Stimulated activated CD4-positive, alpha-beta T cell treated with anti-CD3 and anti-CD28 coated beads, Interleukin-12 subunit alpha, Interleukin-12 subunit beta, amount 100 ng/mL, for 48 hours (primary cell): ENCODE data around the gene RPUSD1.

Source experiments
- DNase-seq, 3 donors: peaks; one replicate each; pipeline ENCODE4 v3.0.0-alpha.2; 2020; ENCODE audit warnings: low read depth in 2 of 3, low spot score in 1 of 3

Gene RPUSD1

DNA sequence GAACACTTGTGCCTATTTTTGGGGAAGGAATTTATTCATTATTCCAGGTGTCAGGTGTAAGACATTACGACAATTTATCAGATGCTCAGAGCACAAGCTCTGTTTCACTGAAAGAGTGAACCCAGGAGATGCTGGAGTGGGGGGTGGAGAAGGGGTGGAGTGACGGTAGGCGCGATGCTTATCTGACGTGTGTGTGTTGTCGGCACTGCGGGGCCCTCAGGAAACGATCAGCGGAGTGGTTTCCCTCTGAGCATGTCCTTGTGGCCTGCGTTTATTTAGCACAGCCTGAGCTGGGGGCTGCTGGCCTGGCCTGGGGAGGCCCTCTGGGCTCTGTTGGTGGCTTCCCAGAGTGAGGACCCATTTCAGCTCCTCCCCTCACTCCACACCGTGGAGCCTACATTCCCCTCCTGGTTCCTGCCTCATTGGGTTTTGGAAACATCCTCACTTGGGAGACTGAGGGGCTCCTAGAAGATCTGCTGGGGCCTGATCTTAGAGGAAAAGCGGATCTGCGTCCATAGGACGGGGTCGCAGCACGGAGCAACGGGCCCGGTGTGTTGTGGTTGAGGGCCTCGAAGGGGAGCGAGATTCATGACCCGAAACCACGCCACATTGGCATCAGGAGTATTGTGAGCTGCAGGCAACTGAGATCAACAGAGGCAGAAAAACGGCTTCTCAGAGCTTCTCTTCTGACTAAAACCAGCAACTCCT lies 31.3 kb upstream of the RPUSD1 start:
- DNase-seq = no peak

DNA sequence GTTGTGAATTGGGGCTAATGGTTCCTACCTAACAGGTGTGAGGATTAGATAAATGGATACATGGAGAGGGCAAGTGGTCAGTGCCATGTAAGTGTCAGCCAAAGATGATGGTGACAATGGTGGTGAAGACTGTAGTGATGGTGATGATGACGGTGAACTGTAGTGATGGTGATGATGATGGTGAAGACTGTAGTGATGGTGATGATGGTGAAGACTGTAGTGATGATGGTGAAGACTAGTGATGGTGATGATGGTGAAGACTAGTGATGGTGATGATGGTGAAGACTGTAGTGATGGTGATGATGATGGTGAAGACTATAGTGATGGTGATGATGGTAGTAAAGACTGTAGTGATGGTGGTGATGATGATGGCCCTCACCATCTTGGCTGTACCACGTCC lies 30.4 kb upstream of the RPUSD1 start:
- no peak for DNase-seq

DNA sequence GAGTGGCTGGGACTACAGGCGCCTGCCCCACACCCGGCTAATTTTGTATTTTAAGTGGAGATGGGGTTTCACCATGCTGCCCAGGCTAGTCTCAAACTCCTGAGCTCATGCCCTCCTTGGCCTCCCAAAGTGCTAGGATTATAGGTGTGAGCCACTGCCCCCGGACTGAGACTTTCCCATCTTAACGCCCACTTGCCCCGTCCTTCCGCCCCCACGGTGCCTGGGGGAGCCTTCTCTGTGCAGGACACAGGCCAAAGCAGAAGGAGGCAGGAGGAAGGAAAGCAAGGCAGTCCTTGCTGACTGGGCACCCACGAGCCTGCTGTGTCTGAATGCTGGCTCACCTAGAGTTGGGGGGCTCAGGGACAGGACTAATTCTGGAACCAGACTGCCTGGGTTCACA lies 30.0 kb upstream of the RPUSD1 start:
- no peak for DNase-seq

DNA sequence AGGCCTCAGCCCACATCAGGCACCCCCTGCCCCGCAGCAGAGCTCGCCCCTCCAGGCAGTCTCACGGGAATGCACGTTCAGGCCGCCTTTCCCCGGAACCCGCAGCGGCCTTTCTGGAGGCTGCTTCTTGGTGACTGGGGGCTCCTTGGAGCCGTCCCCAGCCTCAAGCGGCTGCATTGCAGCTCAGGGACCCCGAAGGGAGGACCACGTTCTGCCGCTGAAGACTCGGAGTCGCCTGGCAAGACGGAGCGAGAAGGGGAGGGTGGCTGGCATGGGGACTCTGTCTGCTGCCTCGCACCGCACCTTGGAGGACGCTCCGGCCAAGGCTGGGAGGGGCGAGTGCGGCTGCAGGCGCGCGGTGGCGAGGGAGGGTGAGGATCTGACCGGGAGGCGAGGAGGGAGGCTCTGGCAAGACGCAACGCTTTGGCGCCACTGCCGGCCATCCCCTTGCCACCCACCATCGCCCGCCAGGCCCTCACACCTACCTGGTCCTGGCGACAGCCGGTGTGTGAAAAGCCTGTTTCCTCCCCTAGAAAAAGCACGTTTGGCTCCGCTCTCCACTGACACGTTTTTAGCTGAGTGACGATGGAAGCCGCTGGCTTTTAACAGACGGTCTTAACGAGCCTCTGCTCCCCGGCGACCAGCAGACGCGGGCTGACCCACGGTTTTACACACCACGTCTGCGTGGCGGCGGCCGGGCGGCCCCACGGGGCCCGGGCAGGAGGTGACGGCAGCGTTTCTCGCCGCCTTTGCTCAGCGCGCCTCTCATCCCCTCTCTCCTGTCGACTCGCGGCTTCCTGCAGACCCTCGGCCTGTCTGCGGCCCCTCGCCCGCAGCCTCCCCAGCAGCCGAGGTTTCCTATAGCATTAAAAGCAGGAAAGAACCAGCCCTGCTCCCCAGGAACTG lies 29.1 kb upstream of the RPUSD1 start:
- no peak for DNase-seq

DNA sequence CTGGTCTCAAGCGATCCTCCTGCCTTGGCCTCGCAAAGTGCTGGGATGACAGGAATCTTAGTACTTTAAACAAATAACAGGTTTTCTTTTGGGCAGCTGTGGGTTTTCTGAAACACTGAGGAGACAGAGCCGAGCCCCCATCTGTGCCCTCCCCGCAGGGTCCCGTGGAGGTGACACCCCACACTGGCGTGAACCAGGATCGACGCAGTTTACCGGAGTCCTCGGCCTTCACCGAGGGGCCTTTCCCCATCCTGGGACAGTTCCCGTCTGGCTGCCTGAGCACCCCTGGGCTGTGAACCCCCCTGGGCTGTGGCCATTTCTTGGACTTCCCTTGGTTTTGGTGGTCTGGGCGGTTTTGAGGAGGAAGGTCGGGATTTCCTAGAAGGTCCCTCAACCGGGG lies 27.7 kb upstream of the RPUSD1 start:
- DNase-seq = no peak

DNA sequence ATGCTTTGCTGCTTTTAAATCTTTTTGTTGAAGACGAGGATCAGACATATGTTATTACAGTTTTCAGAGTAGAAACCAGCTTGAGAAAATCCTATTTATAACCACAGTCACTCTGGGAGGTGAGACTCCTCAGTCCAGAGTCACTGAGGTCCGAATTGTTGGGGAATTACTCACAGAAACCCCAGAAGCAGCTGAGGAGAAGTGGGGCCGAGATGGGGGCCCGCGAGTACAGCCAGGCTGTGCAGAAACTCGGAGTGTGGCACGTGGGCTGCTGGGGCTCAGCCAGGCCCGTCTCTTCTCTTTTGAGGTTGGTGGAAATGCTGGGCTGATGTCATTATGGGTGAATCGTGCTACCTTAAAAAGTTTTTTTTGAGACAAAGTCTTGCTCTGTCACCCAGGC lies 26.8 kb upstream of the RPUSD1 start:
- no peak for DNase-seq

DNA sequence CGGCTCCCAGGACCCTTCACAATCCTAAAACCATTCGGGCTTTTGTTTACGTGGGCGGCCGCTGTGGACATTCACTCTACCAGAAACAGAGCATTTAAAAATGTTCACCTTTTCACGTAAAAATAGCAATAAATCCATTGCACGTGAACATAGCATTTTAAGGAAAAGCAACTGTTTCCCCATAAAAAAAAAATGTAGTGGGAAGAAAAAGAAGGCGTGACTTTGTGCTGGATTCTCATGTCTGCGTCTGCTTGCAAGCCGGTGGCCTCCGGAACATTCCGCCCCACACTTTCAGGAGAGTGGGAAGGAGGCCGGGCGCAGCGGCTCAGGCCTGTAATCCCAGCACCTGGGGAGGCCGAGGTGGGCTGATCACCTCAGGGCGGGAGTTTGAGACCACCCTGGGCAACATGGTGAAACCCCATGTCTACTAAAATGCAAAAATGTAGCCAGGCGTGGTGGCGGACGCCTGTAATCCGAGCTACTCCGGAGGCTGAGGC lies 25.8 kb upstream of the RPUSD1 start:
- no peak for DNase-seq

DNA sequence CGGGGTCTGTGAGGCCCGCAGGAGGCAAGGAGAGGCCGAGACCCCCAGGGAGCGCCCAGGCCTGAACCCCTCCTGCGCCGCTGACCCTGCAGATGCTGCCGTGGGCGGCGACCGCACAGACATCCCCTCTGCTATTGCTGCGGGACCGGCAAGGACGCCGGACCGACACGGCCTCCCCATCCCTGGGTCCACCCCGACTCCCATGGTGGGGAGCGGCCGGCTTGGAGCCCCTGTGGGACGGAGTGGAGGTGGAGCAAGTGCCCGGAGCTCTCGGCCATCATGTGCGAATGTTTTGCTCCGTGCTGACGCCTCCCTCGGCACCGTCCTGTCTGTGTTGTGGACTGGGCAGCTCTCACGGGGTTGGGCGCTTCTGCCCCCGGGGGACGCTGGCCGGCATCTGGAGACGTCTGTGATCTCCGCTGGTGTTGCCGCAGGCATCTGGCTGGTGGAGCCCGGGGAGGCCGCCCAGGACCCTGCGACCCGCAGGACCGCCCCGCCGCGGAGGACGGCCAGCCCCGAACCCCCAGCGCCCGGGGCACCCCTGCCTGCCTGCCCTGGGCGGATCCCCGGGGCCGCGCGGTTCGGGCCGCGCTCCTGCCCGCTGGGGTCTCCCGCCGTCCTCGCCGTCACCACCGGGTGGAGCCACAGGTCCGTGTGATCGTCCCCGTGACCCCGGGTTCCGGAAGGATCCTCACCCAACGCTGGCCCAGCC lies 25.2 kb upstream of the RPUSD1 start:
- peak in 1 of 3 donors; percentile 46 for DNase-seq

DNA sequence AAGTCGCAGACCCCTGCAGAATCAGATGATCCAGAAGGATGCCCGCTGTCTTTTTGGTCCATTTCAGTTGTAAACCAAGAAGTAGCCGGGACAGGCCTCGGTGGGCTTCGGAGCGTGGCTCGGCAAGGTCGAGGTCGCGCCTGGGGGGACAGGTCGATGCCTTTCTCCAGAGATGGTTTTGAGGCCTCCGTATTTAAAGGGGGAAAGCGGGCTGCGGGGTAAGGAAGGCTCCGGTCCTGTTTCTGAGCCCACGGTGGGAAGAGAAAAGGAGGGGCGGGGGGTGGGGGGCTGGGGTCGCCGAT lies 19.9 kb upstream of the RPUSD1 start:
- DNase-seq = no peak

DNA sequence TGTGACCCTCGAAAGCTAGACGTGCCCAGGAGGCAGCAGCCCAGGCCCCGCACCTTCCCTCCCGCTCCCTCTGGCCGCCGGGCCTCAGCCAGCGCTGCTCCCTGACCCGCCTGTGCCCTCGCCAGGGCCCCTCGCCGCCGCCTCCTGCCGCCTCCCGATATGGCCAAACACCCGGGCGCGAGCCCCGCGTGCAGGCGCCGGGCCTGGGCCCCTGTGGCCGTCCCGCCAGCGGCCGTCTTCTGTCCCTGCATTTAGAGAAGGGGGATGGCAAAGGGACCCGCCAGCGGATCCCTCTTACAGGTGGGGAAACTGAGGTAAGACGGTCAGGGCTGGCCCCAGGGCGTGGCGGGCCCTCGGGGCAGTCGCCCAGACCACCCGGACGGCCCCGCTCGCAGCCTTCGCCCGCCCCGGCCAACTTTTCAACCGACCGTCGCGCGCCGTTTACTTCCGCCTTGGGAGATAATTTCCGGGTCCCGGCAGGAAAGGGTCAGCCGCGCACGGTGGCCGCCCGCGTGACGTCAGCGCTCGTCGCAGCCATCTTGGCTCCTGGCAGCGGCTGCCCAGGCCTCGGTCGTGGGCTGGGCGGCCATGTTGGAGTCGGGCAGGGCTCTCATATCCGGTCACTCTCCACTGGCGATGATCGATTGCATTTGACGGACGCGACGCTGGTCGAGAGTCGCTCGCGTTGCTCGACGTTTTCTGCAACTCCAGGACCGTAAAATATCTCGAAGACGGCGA lies 19.3 kb upstream of the RPUSD1 start:
- DNase-seq = peak; percentile 73 to 86 (median 82)

DNA sequence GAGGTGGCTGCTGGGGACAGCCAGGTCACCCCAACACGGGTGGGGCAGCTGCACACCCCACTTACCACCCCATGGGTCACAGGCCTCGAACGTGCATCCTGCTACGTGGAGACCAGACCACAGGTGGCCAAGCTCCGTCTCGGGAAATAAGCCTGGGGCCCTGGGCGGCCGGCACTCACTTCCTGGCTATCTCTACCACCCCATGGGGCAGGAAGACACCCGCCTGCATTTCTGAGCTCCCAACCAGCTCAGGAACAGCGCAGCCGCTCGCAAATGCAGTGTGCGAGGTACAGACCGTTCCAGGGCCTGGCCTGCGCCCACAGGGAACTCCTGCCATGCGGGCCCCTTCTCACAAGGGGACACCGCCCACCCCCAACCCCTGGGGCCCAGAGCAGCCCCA lies 17.3 kb upstream of the RPUSD1 start:
- no peak for DNase-seq

DNA sequence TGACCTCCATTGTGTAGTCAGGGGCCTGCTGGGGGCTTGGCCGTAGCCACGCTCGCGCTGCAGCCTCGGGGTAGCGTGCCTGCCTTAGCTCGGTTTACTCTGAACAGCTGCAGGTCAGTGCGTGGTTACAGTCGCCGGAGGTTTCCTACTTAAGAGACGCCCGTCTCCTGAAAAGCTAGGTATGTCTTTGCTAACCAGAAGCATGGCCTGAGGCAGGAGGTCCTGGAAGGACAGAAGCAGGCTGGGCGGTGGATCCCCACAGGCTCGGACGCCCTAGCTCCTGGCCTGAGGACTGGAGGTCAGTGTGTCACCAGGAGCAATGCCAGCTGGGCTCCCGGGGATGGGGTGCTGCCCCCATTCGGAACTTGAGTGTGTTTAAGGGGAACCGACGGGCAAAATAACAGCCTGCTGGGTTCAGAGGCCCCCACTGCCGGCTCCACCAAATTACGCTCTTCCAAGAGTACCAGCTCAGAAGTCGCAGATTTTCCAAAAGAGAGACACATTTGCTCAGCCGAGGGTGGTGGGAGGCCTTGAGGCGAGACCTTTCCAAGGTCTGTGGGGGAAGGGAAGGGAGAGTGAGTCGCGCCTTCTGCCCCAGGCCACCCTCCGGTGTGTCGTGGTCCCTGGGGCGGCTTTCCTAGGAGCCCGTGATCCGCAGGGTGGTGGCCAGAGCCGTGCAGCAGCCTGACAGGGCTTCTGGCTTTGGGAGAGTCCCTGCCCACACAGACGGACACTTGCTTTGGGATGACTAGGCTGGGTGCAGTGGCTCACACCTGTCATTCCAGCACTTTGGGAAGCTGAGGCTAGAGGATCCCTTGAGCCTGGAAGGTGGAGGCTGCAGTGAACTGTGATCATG lies 16.2 kb upstream of the RPUSD1 start:
- DNase-seq = no peak

DNA sequence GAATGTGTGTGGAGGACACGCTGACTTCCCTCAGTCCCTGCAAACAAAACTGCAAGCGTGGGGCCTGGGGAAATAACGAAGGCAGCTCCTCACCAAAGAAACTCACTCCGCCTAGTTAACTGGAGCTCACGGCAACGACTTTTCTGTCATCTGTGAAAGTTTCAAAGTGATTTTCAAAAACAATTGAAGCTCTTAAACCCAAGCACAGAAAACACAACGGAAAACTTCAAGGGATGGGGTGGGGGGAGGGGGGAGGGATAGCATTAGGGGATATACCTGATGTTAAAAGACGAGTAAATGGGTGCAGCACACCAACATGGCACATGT lies 15.5 kb upstream of the RPUSD1 start:
- DNase-seq = no peak

DNA sequence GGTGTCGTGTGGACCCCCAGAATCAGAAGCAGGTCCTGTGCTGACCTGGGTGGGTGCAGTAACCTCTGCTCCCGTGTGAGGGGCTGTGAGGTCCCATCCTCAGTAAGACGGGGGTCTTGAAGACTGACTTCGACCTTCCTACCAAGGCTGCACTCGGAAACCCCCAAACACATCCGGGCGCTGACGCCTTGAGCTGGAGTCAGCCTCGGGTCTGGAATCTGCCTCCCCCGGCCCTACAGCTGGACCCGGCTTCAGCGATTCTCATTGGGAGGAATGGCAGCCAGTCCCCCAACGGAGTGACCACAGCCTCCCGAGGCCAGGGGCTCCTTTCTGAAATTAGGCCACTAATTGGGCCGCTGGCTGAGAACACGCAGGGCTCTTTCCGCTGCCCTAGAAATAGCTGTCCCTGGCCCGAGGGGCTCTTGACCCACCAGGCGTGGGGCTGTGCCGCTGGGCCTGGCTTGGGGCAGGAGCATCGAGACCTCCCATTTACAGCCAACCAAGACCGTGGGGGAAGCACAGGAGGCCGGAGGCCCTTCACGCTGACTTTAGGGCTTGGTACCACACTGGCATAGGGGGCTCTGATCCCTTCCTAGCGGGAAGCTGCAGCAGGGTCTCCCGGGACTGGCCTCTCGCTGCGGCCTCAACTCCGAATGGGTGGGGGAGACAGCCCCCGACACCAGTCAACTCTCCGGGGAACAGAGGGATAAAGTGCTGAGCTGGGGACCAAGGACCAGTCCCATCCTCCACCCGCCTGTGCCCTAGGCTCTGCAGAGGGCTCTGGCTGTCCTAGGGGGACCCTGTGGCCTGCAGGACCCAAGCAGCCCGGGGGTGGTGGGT lies 15.0 kb upstream of the RPUSD1 start:
- DNase-seq = no peak

DNA sequence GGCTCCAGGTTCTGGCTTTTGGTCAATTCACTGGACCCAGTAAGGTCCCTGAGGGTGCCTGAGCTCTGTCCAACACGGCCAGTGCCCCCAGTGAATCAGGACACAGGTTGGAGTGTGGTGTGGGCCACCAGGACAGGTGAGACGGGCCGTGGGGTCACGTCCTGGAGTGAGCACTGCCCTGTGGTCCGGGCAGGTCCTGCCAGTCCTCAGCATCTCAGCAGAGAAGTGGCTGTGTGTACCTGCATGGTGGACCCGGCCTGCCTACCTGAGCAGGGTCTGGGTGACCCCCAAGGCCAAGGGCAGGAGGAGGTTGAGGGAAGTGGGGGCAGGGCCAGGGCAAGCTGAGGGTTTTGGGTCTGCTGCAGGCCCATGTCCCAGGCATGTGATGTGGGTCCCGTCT lies 14.3 kb upstream of the RPUSD1 start:
- no peak for DNase-seq

DNA sequence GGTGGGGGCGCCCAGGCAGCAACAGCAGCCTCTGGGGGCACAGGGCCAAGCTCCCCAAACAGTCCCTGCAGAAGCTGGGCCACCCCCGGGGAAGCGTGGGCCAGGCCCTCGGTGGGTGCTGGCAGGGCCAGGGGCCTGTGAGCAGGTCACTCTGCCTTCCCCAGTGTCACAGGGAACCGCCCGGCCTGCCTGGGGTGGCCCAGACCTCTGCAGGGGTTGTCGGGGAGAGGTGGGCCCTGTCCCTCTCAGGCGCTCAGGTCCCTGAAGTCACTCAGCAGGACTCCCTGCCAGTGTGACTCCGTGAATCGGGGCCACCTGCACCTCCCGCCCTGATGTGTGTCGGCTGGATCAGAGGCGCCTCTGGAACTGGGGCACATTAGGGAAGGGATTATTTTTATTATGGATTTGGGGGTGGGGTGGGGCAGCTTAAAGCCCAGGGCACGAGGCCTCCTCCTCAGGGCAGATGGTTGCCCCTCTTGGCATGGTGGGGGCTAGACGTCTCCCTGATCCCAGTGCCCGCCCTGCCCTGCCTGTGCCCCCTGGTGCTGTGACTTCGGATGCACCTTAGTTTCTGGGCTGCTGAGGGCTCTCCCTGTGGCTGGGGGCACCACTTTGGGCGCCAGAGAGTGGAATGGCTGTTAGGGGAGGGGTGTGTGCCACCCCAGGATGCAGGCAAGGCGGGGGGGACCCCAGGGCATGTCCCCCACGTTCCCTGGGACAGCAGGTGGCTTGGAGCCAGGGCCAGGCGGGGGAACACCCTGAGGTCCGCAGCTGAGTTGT lies 13.6 kb upstream of the RPUSD1 start:
- no peak for DNase-seq

DNA sequence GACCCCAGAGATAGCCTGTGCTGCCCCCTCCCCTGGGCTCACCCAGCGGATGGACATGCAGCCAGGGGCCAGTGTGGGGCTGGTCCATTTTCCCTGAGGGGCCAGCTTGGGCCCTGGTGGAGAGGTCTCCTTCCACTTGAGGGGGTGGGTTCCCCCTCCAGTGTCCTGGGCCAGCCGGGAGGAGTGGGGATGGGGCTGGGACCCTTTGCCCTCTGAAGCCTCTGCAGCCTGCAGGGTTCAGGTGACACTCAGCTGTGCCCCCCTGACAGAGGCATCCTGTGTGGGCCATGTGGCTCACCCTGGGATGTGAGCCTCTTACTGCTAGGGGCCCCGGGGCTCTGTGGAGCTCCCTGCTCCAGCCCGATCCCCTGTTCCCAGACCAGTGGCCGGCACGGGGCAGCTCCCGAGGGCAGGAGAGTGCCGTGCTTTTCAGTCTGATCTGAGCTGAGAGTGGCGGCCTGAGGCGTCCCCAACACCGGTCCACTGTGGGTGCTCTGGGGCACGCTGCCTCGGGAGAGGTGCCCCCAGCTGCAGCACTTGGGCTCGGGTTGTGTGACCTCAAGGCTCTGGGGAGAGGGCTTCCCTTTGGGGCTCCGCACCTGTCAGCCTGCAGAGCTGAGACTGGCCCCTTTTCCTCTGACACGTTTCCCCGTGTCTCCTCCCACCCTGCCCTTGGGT lies 12.8 kb upstream of the RPUSD1 start:
- DNase-seq = no peak
